ENCODE data around the gene IFNG-AS1. TPM values are rescaled to one million over a fixed set of nuclear protein-coding genes. Genes with fewer than 3 reads are reported as not detected.

IFNG-AS1 gene
- not detected in 2 replicates for total RNA-seq

GRCh38 chr12:67989184-67989920, at the start of gene IFNG-AS1:
Gene IFNG-AS1, plus strand, starts transcription at chr12:67989447.

Small RNA genes within 50 kb of the gene (small RNA-seq; reads per million reads assigned to genes)
- not detected for gene AC005294.1
- gene RPL39P28 = not detected

Other genes starting within 250 kb of the IFNG-AS1 start
- not detected in 2 replicates for gene IFNG, start 170.3 kb downstream of the IFNG-AS1 start, total RNA-seq
- gene IL26, start 236.4 kb downstream of the IFNG-AS1 start, total RNA-seq = not detected in 2 replicates